ENCODE measurements around the gene POLR2E.

DNA sequence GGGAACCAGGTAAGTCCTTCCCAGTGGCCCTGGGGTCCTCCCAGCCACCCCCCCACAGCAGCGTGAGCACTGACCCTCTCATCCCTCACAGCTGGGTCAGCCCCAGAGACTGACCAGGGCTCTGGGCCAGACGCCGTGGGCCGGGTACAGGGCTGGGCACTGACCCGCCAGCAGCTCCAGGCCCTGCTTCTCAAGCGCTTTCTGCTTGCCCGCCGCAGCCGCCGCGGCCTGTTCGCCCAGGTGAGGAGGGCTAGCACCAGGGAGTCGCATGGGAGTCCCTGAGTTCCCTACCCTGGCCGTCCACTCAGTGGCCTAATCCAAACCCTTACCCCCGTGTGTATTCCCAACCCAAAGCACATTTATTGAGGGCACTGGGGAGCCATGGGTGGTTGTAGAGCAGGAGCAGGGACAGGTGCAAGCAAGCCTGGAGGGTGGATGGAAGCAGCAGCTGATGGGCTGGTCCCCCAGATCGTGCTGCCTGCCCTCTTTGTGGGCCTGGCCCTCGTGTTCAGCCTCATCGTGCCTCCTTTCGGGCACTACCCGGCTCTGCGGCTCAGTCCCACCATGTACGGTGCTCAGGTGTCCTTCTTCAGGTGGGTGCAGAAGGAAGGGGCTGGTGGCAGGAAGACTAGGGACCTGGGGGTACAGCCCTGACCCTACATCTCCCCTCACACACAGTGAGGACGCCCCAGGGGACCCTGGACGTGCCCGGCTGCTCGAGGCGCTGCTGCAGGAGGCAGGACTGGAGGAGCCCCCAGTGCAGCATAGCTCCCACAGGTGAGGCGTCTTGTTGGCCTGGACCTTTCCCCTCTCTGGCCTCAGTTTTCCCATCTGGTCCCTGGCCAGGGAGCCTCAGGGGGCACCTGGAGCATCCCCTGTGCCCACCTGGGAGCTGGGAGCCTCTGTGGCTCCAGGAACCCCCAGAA is 40.8 kb downstream of the POLR2E start:
- TF ChIP-seq POLR2A (IDR thresholded peaks at IDR 0.05), result no peak
- no peak for TF ChIP-seq POLR2AphosphoS5 (IDR thresholded peaks at IDR 0.05)

Data from sigmoid colon (tissue), 4 donors.